Measurements from ENCODE around the gene FAM81A.

The FAM81A gene

GRCh38 chr15:59437142-59437816 is 707 bp upstream of the FAM81A start:
- Histone ChIP-seq H3K27me3 (peaks cover 0 to 16% (median 0%) of the 10 kb centered on the region in 11 experiments; a peak in 6 of 22 replicates), H3K9ac (peak overlapping the region; percentile 70 to 79 (median 77); a peak in 17 of 22 replicates), H3K9me3 (replicated peaks in 1 of 11) (no peaks in the 10 kb centered on the region), H3K27ac (0 out of 22 replicates have a peak overlapping the region, but pooled peaks of 1 of the 11 experiments have one; percentile 70), H3K4me2 (peak overlapping the region; percentile 84 to 100 (median 96)), H3K4me3 (peak overlapping the region; percentile 56 to 75 (median 66)), H3K36me3 (no peaks in the 10 kb centered on the region), H3K4me1 (peaks cover 14 to 29% (median 22%) of the 10 kb centered on the region in 10 experiments), H4K20me1 (no peaks in the 10 kb centered on the region; a peak in 1 of 22 replicates)
- no peak for TF ChIP-seq Cebpa-rat (IDR thresholded peaks at IDR 0.05)

DNA sequence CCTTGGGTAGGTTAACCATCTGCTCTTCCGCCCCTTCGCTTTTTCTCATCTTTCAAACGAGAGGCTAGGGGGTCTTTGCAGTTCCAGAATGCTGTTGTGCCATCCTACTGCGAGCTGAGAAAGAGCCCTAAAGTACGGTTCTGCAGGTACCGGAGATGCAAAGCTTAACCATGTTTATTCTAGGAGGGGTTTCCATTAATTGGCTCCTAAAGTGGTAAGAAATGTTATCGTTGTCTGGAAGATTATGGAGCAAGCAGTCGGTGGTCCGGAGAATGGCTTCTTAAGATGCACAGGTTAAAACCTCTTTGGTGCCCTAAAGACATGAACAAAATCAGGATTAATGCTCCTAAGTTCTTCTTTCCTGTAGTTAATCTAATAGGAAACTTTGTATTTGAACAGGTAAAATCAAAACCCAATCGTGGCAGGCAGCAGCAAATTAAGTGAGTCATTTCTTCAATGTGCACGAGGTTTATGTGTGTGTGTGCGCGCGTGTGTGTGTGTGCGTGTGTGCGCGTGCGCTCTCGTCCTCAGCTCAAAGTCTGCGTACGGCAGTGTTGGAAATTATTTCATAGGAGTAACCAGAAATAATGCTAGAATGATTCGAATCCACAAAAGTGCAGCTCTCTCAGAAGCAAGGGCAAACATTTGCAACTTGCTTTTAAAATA is 772 bp downstream of the FAM81A start:
- Histone ChIP-seq H3K9ac (peak overlapping the region; percentile 70 to 79 (median 77); a peak in 20 of 22 replicates), H4K20me1 (no peaks in the 10 kb centered on the region; a peak in 1 of 22 replicates), H3K4me1 (peaks cover 14 to 34% (median 27%) of the 10 kb centered on the region in 10 experiments), H3K27me3 (peaks cover 0 to 16% (median 0%) of the 10 kb centered on the region in 11 experiments; a peak in 6 of 22 replicates), H3K4me2 (peak overlapping the region; percentile 84 to 100 (median 96)), H3K9me3 (replicated peaks in 1 of 11) (no peaks in the 10 kb centered on the region), H3K27ac (peak overlapping the region in 5 of 11 experiments; percentile 46 to 70 (median 65); a peak in 6 of 22 replicates), H3K4me3 (peak overlapping the region; percentile 56 to 75 (median 66)), H3K36me3 (no peaks in the 10 kb centered on the region)
- TF ChIP-seq Cebpa-rat (IDR thresholded peaks at IDR 0.05), result no peak

DNA sequence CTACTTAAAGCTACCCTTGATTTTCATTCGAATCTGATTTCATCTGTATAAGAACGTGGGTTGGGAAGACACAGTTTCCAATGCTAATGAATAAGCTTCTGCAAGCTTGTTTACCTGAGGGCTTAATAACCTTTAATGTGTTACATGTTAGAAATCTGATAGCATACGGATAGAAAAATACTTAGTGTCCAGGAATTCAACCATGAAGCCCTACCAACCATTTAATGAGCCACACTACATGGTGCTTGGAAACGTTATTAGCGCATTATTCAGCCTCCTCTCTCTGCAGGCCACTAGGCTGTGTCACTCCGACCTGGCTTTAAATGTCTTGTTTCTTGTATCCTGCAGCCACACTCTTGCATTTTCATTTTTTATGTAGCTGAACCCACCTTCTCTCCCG is 1.6 kb downstream of the FAM81A start:
- TF ChIP-seq Cebpa-rat (IDR thresholded peaks at IDR 0.05), result no peak
- Histone ChIP-seq H3K9me3 (replicated peaks in 1 of 11) (no peaks in the 10 kb centered on the region), H3K4me2 (no peak overlapping the region), H3K27me3 (peaks cover 0 to 16% (median 0%) of the 10 kb centered on the region in 11 experiments; a peak in 6 of 22 replicates), H3K36me3 (no peaks in the 10 kb centered on the region), H3K27ac (no peak overlapping the region), H3K4me1 (peaks cover 14 to 35% (median 28%) of the 10 kb centered on the region in 10 experiments), H3K4me3 (no peak overlapping the region), H4K20me1 (no peaks in the 10 kb centered on the region; a peak in 1 of 22 replicates), H3K9ac (no peak overlapping the region)

GRCh38 chr15:59443341-59444072 is 5.5 kb downstream of the FAM81A start:
- no peak for TF ChIP-seq Cebpa-rat (IDR thresholded peaks at IDR 0.05)
- Histone ChIP-seq H3K36me3 (no peaks in the 10 kb centered on the region), H3K9ac (no peak overlapping the region), H4K20me1 (no peaks in the 10 kb centered on the region; a peak in 1 of 22 replicates), H3K4me1 (peaks cover 8 to 38% (median 27%) of the 10 kb centered on the region in 10 experiments), H3K27me3 (peaks cover 0 to 5% (median 0%) of the 10 kb centered on the region in 11 experiments; a peak in 4 of 22 replicates), H3K4me2 (peak overlapping the region in 3 of 11 experiments; percentile 17 to 27 (median 23); a peak in 2 of 22 replicates), H3K27ac (no peak overlapping the region), H3K4me3 (no peak overlapping the region), H3K9me3 (replicated peaks in 1 of 11) (no peaks in the 10 kb centered on the region)

DNA sequence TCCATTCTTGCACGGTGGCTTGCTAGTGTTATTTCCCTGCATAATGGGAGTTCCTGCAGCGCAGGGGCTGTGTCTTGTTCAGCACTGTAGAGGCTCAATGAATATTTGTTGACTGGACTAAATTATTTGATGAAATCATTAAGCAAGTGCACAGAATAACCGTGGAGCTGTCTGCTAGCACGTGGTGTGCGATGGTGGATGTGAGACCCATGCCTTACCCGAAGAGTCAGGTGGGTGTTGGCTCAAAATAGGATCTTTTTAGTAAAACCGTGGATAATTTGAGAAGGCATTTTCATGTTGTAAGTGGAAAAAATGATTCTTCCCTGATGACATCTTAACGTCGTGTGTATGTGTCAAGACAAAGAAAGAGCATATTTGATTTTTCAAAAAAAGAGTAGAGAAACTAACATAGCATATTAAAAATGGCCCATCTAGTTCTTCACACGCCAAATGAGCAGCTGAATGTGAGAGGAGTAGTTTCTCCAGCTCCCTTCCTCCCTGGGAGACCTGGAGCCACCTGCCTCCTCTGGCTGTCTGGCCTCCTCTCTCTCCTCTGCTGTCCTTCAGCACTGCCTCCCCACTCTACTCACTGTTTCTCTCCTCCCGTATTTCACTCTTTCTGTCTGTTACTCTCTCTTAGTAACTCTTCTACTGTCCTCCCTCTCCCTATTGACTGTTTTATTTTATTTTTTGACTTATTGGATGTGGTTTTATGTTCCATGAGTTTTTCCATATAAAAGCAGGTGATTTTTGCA is 6.3 kb downstream of the FAM81A start:
- Histone ChIP-seq H4K20me1 (no peaks in the 10 kb centered on the region; a peak in 1 of 22 replicates), H3K27ac (no peak overlapping the region), H3K4me3 (no peak overlapping the region), H3K9me3 (replicated peaks in 1 of 11) (no peaks in the 10 kb centered on the region), H3K36me3 (no peaks in the 10 kb centered on the region), H3K4me1 (peaks cover 7 to 34% (median 24%) of the 10 kb centered on the region in 10 experiments; a peak in 19 of 20 replicates), H3K27me3 (no peaks in the 10 kb centered on the region), H3K9ac (no peak overlapping the region), H3K4me2 (no peak overlapping the region)
- no peak for TF ChIP-seq Cebpa-rat (IDR thresholded peaks at IDR 0.05)

DNA sequence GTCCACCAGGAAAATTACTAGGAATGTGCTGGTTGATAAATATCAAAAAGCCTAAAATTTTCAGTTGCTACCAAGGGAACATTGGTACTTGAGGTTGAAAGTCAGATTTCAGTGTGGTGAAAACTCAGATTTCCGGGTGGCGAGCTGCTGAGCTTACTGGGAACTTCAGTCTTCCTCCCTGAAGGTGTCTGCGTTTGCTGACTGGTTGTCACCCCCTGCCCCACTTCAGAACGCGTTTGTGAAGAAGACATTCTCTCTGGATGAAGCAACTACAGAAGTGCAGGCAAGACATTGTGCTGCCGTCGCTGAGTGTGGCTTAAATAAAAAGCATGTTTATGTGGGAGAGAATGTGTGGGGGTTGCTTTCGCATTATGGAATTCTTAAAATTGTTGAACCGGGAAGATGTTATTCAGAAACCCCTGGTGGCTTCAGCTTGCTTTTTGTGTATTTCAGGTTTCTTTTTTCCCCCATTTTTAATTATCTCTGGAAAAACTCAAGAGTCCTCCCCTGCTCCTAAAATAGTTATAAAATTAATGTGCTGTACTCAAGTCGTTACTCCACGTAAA is 7.1 kb downstream of the FAM81A start:
- H3K36me3 ChIP-seq, result no peaks in the 10 kb centered on the region
- TF ChIP-seq Cebpa-rat (IDR thresholded peaks at IDR 0.05), result no peak
- H3K27ac ChIP-seq, result no peak overlapping the region
- no peaks in the 10 kb centered on the region for H3K9me3 ChIP-seq (replicated peaks in 1 of 11)
- peaks cover 7 to 34% (median 24%) of the 10 kb centered on the region in 10 experiments; a peak in 19 of 20 replicates for H3K4me1 ChIP-seq
- H3K4me3 ChIP-seq, result no peak overlapping the region
- H3K27me3 ChIP-seq, result no peaks in the 10 kb centered on the region
- no peak overlapping the region for H3K4me2 ChIP-seq
- H3K9ac ChIP-seq, result no peak overlapping the region
- no peaks in the 10 kb centered on the region; a peak in 1 of 22 replicates for H4K20me1 ChIP-seq

- H3K27me3 ChIP-seq, result no peaks in the 10 kb centered on the region
- H3K9ac ChIP-seq, result no peak overlapping the region
- H3K4me1 ChIP-seq, result peaks cover 7 to 31% (median 22%) of the 10 kb centered on the region in 10 experiments; a peak in 19 of 20 replicates
- no peak overlapping the region for H3K4me3 ChIP-seq
- no peaks in the 10 kb centered on the region for H3K9me3 ChIP-seq (replicated peaks in 1 of 11)
- H4K20me1 ChIP-seq, result no peaks in the 10 kb centered on the region; a peak in 1 of 22 replicates
- TF ChIP-seq Cebpa-rat (IDR thresholded peaks at IDR 0.05), result no peak
- H3K27ac ChIP-seq, result no peak overlapping the region
- no peaks in the 10 kb centered on the region for H3K36me3 ChIP-seq
- H3K4me2 ChIP-seq, result peak overlapping the region in 4 of 11 experiments; percentile 3 to 90 (median 77); a peak in 6 of 22 replicates
These were observed 8.4 kb downstream of the FAM81A start for GRCh38 chr15:59446232-59446957.

Data from BLaER1 treated with 17β-estradiol and CSF1 and Interleukin-3, amounts not matched to agents 10 nM and 100 nM (cell line).